Thyroid gland (tissue), 4 donors: ENCODE measurements around the gene DYRK1A.

Experiments used
- POLR2A ChIP-seq, 2 donors: fragments of 450-650 bp; IDR thresholded peaks; one replicate each; pipeline ENCODE4 v1.6.1; 2017; ENCODE audit warnings: antibody characterized with exemption in 2 of 2, mild to moderate bottlenecking in 2 of 2, moderate library complexity in 1 of 2
- TF ChIP-seq, protein P1 (sequence below), 6 experiments: fragments of 200-600 bp in 3 of 6; fragments of 450-650 bp in 3 of 6; sonication (generic) in 3 of 6; IDR thresholded peaks; one replicate each; pipeline ENCODE4 v1.5.1; 2016 to 2019; ENCODE audit warnings: antibody characterized with exemption in 6 of 6, mild to moderate bottlenecking in 2 of 6, inconsistent platforms in 1 of 6, moderate library complexity in 1 of 6

DNA sequence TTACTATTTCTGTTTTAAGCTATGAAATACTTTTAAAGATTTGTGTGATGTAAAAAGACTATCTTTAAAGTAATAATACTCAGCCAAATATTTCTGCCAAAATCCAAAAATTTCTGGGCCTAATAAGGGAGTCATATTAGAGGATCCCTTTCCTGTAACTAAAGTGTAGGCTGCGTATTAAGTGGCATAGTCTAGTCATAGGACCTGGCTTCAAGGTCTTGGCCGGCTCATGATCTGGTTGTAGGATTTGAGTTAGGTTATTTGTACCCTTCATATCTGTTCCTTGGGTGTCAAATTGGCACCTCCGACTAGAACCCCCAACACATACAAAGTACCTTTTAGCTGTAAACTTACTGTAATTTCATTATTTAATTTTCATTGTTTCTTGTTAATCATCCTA lies 107.8 kb downstream of the DYRK1A start:
- TF ChIP-seq, protein P1, sequence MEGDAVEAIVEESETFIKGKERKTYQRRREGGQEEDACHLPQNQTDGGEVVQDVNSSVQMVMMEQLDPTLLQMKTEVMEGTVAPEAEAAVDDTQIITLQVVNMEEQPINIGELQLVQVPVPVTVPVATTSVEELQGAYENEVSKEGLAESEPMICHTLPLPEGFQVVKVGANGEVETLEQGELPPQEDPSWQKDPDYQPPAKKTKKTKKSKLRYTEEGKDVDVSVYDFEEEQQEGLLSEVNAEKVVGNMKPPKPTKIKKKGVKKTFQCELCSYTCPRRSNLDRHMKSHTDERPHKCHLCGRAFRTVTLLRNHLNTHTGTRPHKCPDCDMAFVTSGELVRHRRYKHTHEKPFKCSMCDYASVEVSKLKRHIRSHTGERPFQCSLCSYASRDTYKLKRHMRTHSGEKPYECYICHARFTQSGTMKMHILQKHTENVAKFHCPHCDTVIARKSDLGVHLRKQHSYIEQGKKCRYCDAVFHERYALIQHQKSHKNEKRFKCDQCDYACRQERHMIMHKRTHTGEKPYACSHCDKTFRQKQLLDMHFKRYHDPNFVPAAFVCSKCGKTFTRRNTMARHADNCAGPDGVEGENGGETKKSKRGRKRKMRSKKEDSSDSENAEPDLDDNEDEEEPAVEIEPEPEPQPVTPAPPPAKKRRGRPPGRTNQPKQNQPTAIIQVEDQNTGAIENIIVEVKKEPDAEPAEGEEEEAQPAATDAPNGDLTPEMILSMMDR (IDR thresholded peaks at IDR 0.05) = no peak
- TF ChIP-seq POLR2A (IDR thresholded peaks at IDR 0.05) = no peak
